Measurements from ENCODE around the gene MUSTN1. TPM values are rescaled to one million over a fixed set of nuclear protein-coding genes. Genes with fewer than 3 reads are reported as not detected.

The MUSTN1 gene
- total RNA-seq, 4 donors from 2014 or later, result 5.5 to 13.1 (median 7.9) TPM

GRCh38 chr3:52827866-52828376 is 6.9 kb downstream of the MUSTN1 start:
- intact Hi-C loops (cut with DNase I; ENCODE audit: low total_unique reads), result no loop called here
- 73 to 74% methylated on average over 9 to 10 of the region's 10 CpGs for WGBS, 2 donors

GRCh38 chr3:52827441-52827840 is 7.4 kb downstream of the MUSTN1 start:
- intact Hi-C loops (cut with DNase I; ENCODE audit: low total_unique reads), result no loop called here
- H3K4me3 ChIP-seq (ENCODE audit: low read depth, poor library complexity, severe bottlenecking), result no peak overlapping the region
- no peak for DNase-seq (ENCODE audit: low spot score in 2 of 2)
- 67 to 70% methylated on average over 9 of the region's 9 CpGs for WGBS, 2 donors
- TF ChIP-seq CTCF (IDR thresholded peaks at IDR 0.05) (no peak), POLR2A (IDR thresholded peaks at IDR 0.05) (no peak)

More at GRCh38 chr3:52827866-52828376, 6.9 kb downstream of the MUSTN1 start:
- DNase-seq (ENCODE audit: low spot score in 2 of 2), result no peak
- no peak for TF ChIP-seq CTCF (IDR thresholded peaks at IDR 0.05)
- no peak overlapping the region for H3K4me3 ChIP-seq (ENCODE audit: low read depth, poor library complexity, severe bottlenecking)

GRCh38 chr3:52824037-52824436 is 10.8 kb downstream of the MUSTN1 start:
- no peak for DNase-seq (ENCODE audit: low spot score in 2 of 2)
- TF ChIP-seq CTCF (IDR thresholded peaks at IDR 0.05), result no peak
- intact Hi-C loops (cut with DNase I; ENCODE audit: low total_unique reads), result no loop called here
- WGBS, 2 donors, result 90 to 97% methylated on average over 8 to 10 of the region's 10 CpGs
- no peak overlapping the region for H3K4me3 ChIP-seq (ENCODE audit: low read depth, poor library complexity, severe bottlenecking)

- 93 to 96% methylated on average over 5 of the region's 5 CpGs for WGBS, 2 donors
- intact Hi-C loops (cut with DNase I; ENCODE audit: low total_unique reads), result no loop called here
- H3K4me3 ChIP-seq (ENCODE audit: low read depth, poor library complexity, severe bottlenecking), result no peak overlapping the region
- DNase-seq (ENCODE audit: low spot score in 2 of 2), result no peak
- no peak for TF ChIP-seq CTCF (IDR thresholded peaks at IDR 0.05)
- no peak for TF ChIP-seq POLR2A (IDR thresholded peaks at IDR 0.05)
Measured at GRCh38 chr3:52822363-52822762, 12.5 kb downstream of the MUSTN1 start.

GRCh38 chr3:52820736-52821135 is 14.1 kb downstream of the MUSTN1 start:
- WGBS, 2 donors, result 67 to 77% methylated on average over 11 of the region's 11 CpGs
- intact Hi-C loops (cut with DNase I; ENCODE audit: low total_unique reads), result no loop called here

More at GRCh38 chr3:52820736-52821135, 14.1 kb downstream of the MUSTN1 start:
- no peak overlapping the region for H3K4me3 ChIP-seq (ENCODE audit: low read depth, poor library complexity, severe bottlenecking)
- TF ChIP-seq CTCF (IDR thresholded peaks at IDR 0.05) (no peak), POLR2A (IDR thresholded peaks at IDR 0.05) (no peak)
- no peak for DNase-seq (ENCODE audit: low spot score in 2 of 2)

All from lower leg skin (tissue), 4 donors.